Measurements from ENCODE around the gene SLC2A5. TPM values are rescaled to one million over a fixed set of nuclear protein-coding genes. Genes with fewer than 3 reads are reported as not detected.

SLC2A5 gene
- total RNA-seq, 1 experiment from 2014 or later, result 0.70 TPM

DNA sequence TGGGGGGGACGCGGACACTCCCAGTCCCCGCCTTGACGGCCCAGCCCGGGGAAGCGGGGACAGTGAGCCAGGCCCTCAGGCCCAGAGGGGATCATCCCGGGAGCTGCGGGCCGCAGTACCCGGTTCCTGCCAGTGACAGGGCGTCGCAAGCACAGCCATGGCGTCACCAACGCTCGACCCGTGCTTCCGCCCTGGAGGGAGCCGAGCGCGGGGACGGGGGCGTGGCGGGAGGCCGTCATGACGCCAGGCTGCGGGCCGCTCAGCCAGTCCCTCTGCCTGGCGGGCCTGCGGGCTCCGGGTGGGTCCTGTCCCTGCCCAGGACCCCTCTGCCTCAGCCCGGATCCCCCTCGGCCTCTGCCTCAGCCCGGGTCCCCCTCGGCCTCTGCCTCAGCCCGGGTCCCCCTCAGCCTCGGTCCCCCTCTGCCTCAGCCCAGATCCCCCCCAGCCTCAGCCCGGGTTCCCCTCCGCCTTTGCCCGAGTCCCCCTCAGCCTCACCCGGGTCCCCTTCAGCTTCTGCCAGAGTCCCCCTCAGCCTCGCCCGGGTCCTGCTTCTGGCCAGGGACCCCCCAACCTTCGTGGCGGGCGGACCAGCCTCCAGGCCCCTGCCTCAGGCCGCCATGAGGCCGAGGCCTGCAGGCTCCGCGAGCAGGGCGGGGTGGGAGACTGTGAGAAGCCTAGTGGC is 2.3 kb upstream of the SLC2A5 start:
- H3K27ac Mint-ChIP-seq (ENCODE audit: unreplicated experiment), result no peak overlapping the region
- H3K27me3 Mint-ChIP-seq (ENCODE audit: insufficient read depth, unreplicated experiment), result no peaks in the 10 kb centered on the region
- no peaks in the 10 kb centered on the region for H3K4me1 Mint-ChIP-seq (ENCODE audit: low read depth, unreplicated experiment)
- no peaks in the 10 kb centered on the region for H3K27me3 ChIP-seq (replicated peaks; ENCODE audit: control insufficient read depth, insufficient read depth, low read length)
- TF ChIP-seq, protein P1, sequence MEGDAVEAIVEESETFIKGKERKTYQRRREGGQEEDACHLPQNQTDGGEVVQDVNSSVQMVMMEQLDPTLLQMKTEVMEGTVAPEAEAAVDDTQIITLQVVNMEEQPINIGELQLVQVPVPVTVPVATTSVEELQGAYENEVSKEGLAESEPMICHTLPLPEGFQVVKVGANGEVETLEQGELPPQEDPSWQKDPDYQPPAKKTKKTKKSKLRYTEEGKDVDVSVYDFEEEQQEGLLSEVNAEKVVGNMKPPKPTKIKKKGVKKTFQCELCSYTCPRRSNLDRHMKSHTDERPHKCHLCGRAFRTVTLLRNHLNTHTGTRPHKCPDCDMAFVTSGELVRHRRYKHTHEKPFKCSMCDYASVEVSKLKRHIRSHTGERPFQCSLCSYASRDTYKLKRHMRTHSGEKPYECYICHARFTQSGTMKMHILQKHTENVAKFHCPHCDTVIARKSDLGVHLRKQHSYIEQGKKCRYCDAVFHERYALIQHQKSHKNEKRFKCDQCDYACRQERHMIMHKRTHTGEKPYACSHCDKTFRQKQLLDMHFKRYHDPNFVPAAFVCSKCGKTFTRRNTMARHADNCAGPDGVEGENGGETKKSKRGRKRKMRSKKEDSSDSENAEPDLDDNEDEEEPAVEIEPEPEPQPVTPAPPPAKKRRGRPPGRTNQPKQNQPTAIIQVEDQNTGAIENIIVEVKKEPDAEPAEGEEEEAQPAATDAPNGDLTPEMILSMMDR (IDR thresholded peaks at IDR 0.05; ENCODE audit: insufficient read depth in 1 of 2, low read depth in 1 of 2, low read length in 1 of 2, severe bottlenecking in 1 of 2, unreplicated experiment in 1 of 2), result no peak
- ChIA-PET POLR2A (no interaction called here), CTCF (no interaction called here)
- no peaks in the 10 kb centered on the region for H3K9me3 ChIP-seq
- intact Hi-C loops (cut with micrococcal nuclease; ENCODE audit: unreplicated experiment), result no loop called here
- no peaks in the 10 kb centered on the region for H3K36me3 ChIP-seq (ENCODE audit: control insufficient read depth, insufficient read depth, low read length)
- no TSS peak for BruUV-seq (replicated peaks)
- no peak for DNase-seq
- no peak overlapping the region for H3K4me3 ChIP-seq (ENCODE audit: low read depth, low read length)
- H3K36me3 Mint-ChIP-seq (ENCODE audit: insufficient read depth, unreplicated experiment), result no peaks in the 10 kb centered on the region
- no peaks in the 10 kb centered on the region for H3K9me3 Mint-ChIP-seq (ENCODE audit: unreplicated experiment)
- H3K4me1 ChIP-seq, result 0 out of 2 replicates have a peak, but pooled peaks cover 4% of the 10 kb centered on the region
- no peak overlapping the region for H3K4me3 Mint-ChIP-seq (ENCODE audit: unreplicated experiment)

DNA sequence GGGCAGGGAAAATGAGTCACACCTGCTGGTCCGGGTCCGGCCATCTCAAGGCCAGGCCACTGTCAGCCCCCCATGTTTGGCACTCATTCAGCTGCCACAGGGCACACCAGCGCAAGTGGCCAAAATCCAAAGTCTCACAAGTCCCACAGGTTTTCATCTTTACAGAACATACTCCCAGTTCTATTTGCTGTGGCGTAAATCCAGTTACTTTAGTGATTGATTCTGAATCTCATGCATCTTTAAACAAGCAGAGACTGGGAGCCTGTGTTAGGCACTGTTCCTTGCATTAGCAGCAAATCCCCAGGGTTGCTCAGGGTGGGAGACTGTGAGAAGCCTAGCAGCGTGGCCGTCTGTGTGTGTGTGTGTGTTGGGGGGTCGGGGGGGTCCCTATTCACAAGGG is 1.1 kb upstream of the SLC2A5 start:
- H3K27ac Mint-ChIP-seq (ENCODE audit: unreplicated experiment), result no peak overlapping the region
- H3K27me3 Mint-ChIP-seq (ENCODE audit: insufficient read depth, unreplicated experiment), result no peaks in the 10 kb centered on the region
- no peaks in the 10 kb centered on the region for H3K4me1 Mint-ChIP-seq (ENCODE audit: low read depth, unreplicated experiment)
- DNase-seq, result no peak
- no TSS peak for BruUV-seq (replicated peaks)
- Histone ChIP-seq H3K4me3 (ENCODE audit: low read depth, low read length) (no peak overlapping the region), H3K4me1 (0 out of 2 replicates have a peak, but pooled peaks cover 4% of the 10 kb centered on the region), H3K27me3 (replicated peaks; ENCODE audit: control insufficient read depth, insufficient read depth, low read length) (no peaks in the 10 kb centered on the region), H3K36me3 (ENCODE audit: control insufficient read depth, insufficient read depth, low read length) (no peaks in the 10 kb centered on the region), H3K9me3 (no peaks in the 10 kb centered on the region)
- intact Hi-C loops (cut with micrococcal nuclease; ENCODE audit: unreplicated experiment), result no loop called here
- H3K9me3 Mint-ChIP-seq (ENCODE audit: unreplicated experiment), result no peaks in the 10 kb centered on the region
- H3K36me3 Mint-ChIP-seq (ENCODE audit: insufficient read depth, unreplicated experiment), result no peaks in the 10 kb centered on the region
- TF ChIP-seq, protein P1 (IDR thresholded peaks at IDR 0.05; ENCODE audit: insufficient read depth in 1 of 2, low read depth in 1 of 2, low read length in 1 of 2, severe bottlenecking in 1 of 2, unreplicated experiment in 1 of 2), result no peak
- ChIA-PET CTCF (interaction anchor here (0.7 kb wide), 1 partner anchor 23 kb away, joined by 3 read pairs; no protein-coding TSS in a partner anchor), POLR2A (no interaction called here)
- H3K4me3 Mint-ChIP-seq (ENCODE audit: unreplicated experiment), result no peak overlapping the region

DNA sequence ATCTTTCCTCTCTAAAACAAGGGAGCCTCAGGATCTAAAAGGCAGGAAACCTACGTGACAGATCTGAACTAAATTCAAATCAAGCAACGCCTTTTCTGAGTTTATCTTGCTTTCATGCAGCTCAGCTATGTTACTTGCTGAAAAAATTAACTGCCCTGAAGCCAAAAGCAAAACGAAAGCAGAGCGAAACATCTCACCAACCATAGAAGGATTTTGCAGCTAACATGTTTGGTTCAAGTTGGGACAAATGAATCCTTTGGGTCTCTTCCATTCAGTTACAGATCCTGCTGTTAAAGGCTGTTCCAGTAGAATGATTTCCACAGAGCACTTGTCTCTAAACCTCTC is 482 bp downstream of the SLC2A5 start:
- H3K36me3 ChIP-seq (ENCODE audit: control insufficient read depth, insufficient read depth, low read length), result no peaks in the 10 kb centered on the region
- ChIA-PET CTCF (no interaction called here), POLR2A (no interaction called here)
- no peaks in the 10 kb centered on the region for H3K27me3 Mint-ChIP-seq (ENCODE audit: insufficient read depth, unreplicated experiment)
- BruUV-seq (replicated peaks), result no TSS peak
- no peak for DNase-seq
- TF ChIP-seq, protein P1 (IDR thresholded peaks at IDR 0.05; ENCODE audit: insufficient read depth in 1 of 2, low read depth in 1 of 2, low read length in 1 of 2, severe bottlenecking in 1 of 2, unreplicated experiment in 1 of 2), result no peak
- H3K4me3 Mint-ChIP-seq (ENCODE audit: unreplicated experiment), result no peak overlapping the region
- no peak overlapping the region for H3K27ac Mint-ChIP-seq (ENCODE audit: unreplicated experiment)
- 0 out of 2 replicates have a peak, but pooled peaks cover 4% of the 10 kb centered on the region for H3K4me1 ChIP-seq
- no peaks in the 10 kb centered on the region for H3K36me3 Mint-ChIP-seq (ENCODE audit: insufficient read depth, unreplicated experiment)
- H3K4me3 ChIP-seq (ENCODE audit: low read depth, low read length), result peak overlapping the region; percentile 7; the same call in 1 of the 2 replicates
- intact Hi-C loops (cut with micrococcal nuclease; ENCODE audit: unreplicated experiment), result no loop called here
- H3K9me3 Mint-ChIP-seq (ENCODE audit: unreplicated experiment), result no peaks in the 10 kb centered on the region
- no peaks in the 10 kb centered on the region for H3K4me1 Mint-ChIP-seq (ENCODE audit: low read depth, unreplicated experiment)
- H3K27me3 ChIP-seq (replicated peaks; ENCODE audit: control insufficient read depth, insufficient read depth, low read length), result no peaks in the 10 kb centered on the region
- H3K9me3 ChIP-seq, result no peaks in the 10 kb centered on the region
